ENCODE measurements around the gene PRPS1.

PRPS1 gene

GRCh38 chrX:107673933-107674479 is 45.7 kb downstream of the PRPS1 start:
- peak; percentile 82 to 92 for DNase-seq (ENCODE audit: low read depth in 1 of 2, low spot score in 1 of 2)
- no peaks in the 10 kb centered on the region for H3K27me3 ChIP-seq (ENCODE audit: insufficient read depth, poor library complexity, severe bottlenecking)
- TF ChIP-seq CTCF (IDR thresholded peaks at IDR 0.05; ENCODE audit: insufficient read depth, low read length) (no peak), GABPA (IDR thresholded peaks at IDR 0.05; ENCODE audit: low read depth) (no peak), POLR2AphosphoS5 (IDR thresholded peaks at IDR 0.05; ENCODE audit: low read depth) (peak; percentile 44; the same call in 1 of the 2 replicates), REST (IDR thresholded peaks at IDR 0.05; ENCODE audit: insufficient replicate concordance, low read depth) (no peak), SPI1 (IDR thresholded peaks at IDR 0.05; ENCODE audit: borderline replicate concordance, low read depth) (peak; percentile 3; the same call in 1 of the 2 replicates)
- H3K27ac ChIP-seq (replicated peaks), result peak overlapping the region; percentile 94
- H3K4me3 ChIP-seq (replicated peaks; ENCODE audit: insufficient read depth, low read length), result no peak overlapping the region

GRCh38 chrX:107674480-107675364 is 46.4 kb downstream of the PRPS1 start:
- TF ChIP-seq REST (IDR thresholded peaks at IDR 0.05; ENCODE audit: insufficient replicate concordance, low read depth) (no peak), CTCF (IDR thresholded peaks at IDR 0.05; ENCODE audit: insufficient read depth, low read length) (no peak), GABPA (IDR thresholded peaks at IDR 0.05; ENCODE audit: low read depth) (no peak), POLR2AphosphoS5 (IDR thresholded peaks at IDR 0.05; ENCODE audit: low read depth) (peak; percentile 21; the same call in 1 of the 2 replicates), SPI1 (IDR thresholded peaks at IDR 0.05; ENCODE audit: borderline replicate concordance, low read depth) (no peak)
- Histone ChIP-seq H3K4me3 (replicated peaks; ENCODE audit: insufficient read depth, low read length) (no peak overlapping the region), H3K27ac (replicated peaks) (peak overlapping the region; percentile 94), H3K27me3 (ENCODE audit: insufficient read depth, poor library complexity, severe bottlenecking) (no peaks in the 10 kb centered on the region)
- DNase-seq (ENCODE audit: low read depth in 1 of 2, low spot score in 1 of 2), result peak in 1 of 2 experiments; percentile 87

GRCh38 chrX:107675365-107675654 is 47.0 kb downstream of the PRPS1 start:
- DNase-seq (ENCODE audit: low read depth in 1 of 2, low spot score in 1 of 2), result no peak
- Histone ChIP-seq H3K27me3 (ENCODE audit: insufficient read depth, poor library complexity, severe bottlenecking) (no peaks in the 10 kb centered on the region), H3K27ac (replicated peaks) (peak overlapping the region; percentile 94), H3K4me3 (replicated peaks; ENCODE audit: insufficient read depth, low read length) (no peak overlapping the region)
- no peak for TF ChIP-seq CTCF (IDR thresholded peaks at IDR 0.05; ENCODE audit: insufficient read depth, low read length)
- no peak for TF ChIP-seq SPI1 (IDR thresholded peaks at IDR 0.05; ENCODE audit: borderline replicate concordance, low read depth)
- TF ChIP-seq GABPA (IDR thresholded peaks at IDR 0.05; ENCODE audit: low read depth), result no peak
- no peak for TF ChIP-seq REST (IDR thresholded peaks at IDR 0.05; ENCODE audit: insufficient replicate concordance, low read depth)
- no peak for TF ChIP-seq POLR2AphosphoS5 (IDR thresholded peaks at IDR 0.05; ENCODE audit: low read depth)

Measured in HL-60 (cell line).